GM21576 (cell line): ENCODE measurements around the gene ANKRD9.
A peak's percentile ranks its signal among the peaks of the same experiment; 100 is the strongest.
"Not testable (repeated sequence)": the region's sequence is repeated elsewhere in the genome, so short reads cannot be mapped to it uniquely, and the experiment has no call there.

ENCODE experiments used
- ATAC-seq: cut with Tn5 transposase; IDR thresholded peaks from one replicate; pipeline ENCODE4 v1.9.1; 2021; ENCODE audit warnings: mild to moderate bottlenecking, moderate library complexity; ENCODE audit not compliant: unreplicated experiment

The ANKRD9 gene

GRCh38 chr14:102538602-102539543 is 29.3 kb upstream of the ANKRD9 start:
- ATAC-seq: no peak

DNA sequence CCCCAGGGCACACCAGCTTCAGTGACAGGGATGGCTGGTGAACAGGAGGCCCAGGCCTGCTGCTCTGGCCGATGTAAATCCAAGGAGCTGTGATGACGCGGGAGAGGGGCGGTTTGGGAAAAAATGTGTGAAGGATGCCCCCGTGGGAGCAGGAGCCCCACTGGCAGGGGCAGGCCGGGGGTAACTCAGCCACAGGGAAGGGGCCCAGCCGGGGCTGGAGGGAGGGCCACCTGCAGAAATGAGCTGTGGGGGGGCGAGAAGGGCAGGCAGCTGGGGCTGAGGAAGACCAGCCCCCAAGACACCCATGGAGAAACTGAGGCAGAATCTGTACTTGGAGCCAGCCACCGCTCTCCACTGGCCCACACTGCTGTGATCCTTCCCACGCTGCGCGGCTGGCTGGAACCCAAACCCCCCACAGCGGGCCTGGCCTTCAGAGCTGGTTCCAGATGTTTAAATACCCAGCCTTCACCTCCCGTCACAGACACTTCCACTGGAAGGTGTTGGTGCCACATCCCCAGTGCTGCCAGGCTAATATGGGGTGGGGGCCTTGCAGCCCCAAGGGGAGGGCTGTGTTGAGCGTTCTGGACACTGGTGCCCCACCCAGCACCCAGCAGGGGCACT is 28.5 kb upstream of the ANKRD9 start:
- ATAC-seq: no peak

DNA sequence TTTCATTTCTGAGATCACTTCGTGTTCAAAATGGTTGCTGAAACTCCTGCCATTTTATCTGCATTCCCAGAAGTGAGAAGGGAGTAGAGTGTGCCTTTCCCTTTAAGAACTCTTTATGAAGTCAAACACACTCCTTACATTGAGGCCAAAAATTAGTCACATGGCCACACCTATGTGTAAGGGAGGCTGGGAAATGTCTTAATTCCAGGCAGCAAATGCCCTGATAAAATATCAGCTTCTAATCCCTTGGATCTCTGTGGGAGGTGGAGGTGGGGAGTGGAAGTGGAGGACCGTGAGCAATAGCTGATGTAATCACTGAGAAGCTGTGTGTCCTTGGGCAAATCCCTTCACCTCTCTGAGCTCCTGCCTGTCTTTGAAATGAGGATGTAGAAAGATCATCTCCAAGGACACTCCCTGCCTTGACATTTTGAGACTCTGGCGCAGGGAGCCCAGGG is 22.7 kb upstream of the ANKRD9 start:
- no peak for ATAC-seq

DNA sequence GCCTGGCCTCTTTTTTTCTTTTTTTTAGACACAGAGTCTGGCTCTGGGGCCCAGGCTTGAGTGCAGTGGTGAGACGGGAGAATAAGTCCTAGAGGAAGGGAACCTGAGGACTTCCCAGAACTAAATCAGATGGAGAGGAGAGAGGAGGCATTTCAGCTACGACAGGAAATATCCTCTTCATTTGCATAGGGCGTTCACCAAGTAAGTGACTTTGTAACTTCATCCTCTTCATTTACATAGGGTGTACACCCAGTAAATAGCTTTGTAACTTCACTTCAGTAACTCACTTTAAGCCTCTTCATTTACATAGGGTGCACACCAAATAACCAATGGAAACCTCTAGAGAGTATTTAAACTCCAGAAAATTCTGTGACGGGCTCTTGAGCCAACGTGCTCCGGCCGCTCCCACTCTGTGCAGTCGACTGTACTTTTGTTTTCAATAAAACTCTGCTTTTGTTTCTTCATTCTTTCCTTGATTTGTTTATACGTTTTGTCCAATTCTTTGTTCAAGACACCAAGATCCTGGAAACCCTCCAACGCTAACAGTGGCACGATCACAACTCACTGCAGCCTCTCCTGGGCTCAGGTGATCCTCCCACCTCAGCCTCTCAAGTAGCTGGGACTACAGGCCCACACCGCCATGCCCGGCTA is 21.4 kb upstream of the ANKRD9 start:
- ATAC-seq: no peak

DNA sequence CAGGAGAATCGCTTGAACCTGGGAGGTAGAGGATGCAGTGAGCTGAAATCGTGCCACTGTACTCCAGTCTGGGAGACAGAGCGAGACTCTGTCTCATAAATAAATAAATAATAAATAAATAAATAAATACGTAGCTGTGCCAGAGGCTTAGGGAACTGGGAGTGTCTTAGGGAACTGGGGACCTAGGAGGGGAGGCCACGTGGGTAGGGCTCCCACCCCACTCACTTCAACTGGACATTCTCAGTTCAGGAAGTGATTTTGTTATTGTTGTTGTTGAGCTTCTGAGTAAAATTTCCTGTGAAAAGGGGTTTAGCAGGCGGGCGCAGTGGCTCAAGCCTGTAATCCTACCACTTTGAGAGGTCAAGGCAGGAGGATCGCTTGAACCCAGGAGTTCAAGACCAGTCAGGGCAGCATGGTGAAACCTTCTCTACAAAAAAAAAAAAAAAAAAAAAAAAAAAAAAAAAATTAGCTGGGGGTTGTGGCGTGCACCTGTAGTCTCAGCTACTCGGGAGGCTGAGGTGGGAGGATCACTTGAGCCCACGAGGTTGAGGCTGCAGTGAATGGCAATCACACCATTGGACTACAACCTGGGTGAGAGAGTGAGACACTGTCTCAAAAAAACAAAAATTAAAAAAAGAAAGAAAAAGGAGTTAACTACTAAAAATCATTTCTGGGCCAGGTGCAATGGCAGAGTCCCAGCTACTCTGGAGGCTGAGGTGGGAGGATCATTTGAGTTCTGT is 19.0 kb upstream of the ANKRD9 start:
- no peak for ATAC-seq

GRCh38 chr14:102525929-102526497 is 16.4 kb upstream of the ANKRD9 start:
- ATAC-seq: no peak

GRCh38 chr14:102525219-102525928 is 15.8 kb upstream of the ANKRD9 start:
- ATAC-seq: peak; percentile 20

- ATAC-seq: peak; percentile 96
Measured at GRCh38 chr14:102524451-102525218, 15.1 kb upstream of the ANKRD9 start.

- ATAC-seq: no peak
Measured at GRCh38 chr14:102523569-102524450, 14.2 kb upstream of the ANKRD9 start.

DNA sequence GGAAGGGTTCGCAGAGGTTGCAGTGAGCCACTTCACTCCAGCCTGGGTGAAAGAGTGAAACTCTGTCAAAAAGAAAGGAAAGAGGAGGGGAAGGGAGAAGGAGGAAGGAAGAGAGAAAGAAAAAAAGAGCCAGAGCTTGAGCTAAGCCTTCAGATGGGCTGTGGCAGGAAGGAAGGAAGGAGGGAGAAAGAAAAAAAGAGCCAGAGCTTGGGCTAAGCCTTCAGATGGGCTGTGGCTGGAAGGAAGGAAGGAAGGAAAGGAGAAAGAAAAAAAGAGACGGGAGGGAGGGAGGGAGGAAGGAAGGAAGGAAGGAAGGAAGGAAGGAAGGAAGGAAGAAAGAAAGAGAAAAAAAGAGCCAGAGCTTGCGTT is 13.6 kb upstream of the ANKRD9 start:
- no peak for ATAC-seq

DNA sequence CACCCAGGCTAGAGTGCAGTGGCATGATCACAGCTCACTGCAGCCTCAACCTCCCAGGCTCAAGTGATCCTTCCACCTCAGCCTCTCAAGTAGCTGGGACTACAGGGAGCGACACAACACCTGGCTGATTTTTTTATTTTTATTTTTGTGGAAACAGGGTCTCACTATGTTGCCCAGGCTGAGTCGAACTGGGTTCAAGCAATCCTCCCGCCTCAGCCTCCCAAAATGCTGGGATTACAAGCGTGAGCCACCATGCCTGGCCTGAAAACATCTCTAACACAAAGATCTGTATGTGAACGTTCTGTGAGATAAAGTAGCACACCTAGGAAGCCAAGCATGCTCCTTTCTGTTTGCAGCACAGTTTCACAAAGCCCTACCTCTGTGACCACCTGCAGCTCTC is 10.1 kb upstream of the ANKRD9 start:
- not testable (repeated sequence) for ATAC-seq

DNA sequence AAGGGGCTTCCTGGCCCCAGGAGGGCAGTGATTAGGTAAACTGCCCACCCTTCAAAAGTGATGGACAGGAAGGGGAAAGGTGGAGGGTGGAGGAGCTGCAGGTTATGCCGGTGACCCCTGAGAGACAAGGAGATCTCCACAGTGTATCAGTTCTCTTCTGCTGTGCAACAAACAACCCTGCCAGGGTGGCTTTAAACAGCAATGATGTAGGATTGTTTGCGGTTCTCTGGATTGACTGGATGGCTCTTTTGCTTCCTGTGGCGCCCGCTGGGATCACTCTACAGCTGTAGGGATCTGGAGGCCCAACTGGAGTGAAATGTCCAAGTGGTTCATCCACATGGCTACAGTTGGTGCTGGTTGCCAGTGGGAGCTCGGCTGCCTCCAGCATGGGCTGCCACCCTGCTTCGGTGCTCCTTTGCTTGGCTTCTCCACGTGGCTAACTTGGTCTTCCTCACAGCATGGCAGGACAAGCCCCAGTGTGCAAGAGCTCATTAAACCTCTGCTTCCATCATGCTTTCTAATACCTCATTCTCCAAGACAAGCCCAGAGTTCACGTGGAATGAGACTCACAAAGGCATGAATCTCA is 8.6 kb upstream of the ANKRD9 start:
- ATAC-seq: no peak

DNA sequence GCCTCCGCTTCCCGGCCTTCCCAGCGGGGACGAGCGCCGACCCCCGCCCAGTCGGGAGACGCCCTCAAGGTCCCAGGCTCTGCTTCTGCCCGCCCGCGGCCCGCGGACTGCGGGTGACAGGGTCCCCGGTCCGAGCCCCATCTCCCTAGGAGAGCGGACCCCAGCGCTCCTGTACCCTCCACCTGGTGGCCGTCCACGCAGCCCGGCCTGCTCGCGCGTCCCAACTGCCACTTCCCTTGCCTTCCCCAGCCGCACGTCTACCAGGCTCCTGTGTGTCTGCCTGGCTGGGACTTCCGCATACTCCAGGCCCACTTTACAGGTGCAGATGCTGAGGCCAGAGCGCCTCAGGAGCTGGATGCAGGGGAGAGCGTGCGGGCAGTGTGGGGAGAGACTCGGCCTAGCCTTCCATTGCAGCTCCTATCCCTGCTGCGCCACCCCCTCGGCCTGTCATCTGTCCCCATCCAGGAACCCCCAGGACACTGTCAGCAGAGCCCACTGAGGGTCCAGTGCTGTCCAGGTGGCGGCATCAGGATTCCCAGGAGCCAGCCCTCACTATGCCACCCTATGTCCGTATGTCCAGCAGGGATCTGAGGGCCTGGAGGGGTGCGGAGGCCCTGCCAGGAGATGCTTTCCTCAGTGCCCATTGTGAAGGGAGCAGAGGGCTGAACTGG is 8.0 kb upstream of the ANKRD9 start:
- ATAC-seq: peak; percentile 12

DNA sequence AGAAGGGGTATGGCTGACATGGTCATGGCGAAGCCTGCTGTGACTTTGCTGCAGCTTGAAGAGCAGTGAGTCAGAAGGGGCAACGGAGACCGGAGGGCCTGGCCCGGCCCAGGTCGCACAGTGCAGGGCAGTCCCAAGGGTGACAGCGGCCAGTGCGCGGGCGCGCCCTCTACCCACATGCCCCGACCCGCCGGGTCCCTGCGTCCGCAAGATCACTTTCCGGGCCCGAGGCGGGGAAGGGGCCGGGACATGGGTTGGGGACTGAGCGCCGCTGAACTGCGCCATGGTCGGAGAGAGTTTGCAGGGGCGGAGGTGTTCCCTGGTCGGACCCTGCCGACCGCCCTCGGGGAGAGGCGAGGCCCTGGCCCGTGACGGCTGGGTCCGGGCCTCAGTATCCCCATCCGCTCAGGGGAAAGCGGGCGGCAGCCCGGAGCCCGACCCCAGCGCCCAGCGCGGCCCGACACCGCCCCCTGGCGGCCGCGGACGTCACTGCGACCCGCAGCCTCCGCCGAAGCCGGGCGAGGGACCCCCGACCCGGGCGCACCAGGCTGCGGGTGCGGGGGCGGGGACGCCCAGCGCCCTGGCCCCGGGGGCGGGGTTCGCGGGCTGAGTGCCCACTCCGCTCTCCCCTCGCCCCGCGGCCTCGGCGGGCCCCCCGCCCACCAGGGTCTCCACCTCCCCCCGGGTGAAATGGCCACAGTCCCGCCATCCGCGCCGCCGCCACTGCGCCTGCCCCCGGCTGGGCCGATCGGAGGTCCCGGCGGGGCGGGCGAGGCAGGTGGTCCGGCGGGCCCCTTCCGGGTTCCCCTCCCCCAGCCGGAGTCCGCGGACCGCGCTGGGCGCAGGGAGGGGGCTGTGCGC is 7.2 kb upstream of the ANKRD9 start:
- ATAC-seq: peak; percentile 73

DNA sequence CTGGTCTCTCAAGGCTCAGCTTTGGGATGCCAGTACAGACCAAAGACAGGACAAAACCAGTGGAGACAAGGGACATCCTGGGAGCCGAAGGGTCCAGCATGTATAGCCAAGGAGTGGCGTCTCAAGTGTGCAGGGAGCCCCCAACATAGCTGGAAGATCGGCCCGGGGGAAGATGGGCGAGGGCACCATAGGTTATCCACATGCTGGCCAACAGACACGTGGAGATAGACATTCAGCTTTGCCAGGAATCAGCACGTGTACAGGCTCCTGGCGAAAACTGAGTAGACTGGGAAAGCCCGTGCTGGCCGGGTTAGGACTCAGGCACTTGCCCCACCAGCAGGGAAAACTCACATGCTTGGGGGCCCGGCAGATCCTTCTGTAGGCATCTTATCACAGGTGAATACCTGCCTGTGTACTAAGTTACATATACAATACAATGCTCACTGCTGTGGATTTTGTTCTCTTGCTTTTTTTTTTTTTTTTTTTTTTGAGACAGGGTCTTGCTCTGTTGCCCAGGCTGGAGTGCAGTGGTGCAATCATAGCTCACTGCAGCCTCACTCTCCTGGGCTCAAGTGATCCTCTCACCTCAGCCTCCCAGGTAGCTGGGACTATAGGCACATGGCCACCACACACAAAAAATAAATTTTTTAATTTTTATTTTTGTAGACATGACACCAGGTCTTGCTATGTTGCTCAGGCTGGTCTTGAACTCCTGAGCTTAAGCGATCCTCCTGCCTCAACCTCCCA is 5.6 kb upstream of the ANKRD9 start:
- ATAC-seq: no peak
